SW480 (cell line): ENCODE measurements around the gene HOXC6.

Source experiments
- DNase-seq: peaks from one replicate; pipeline ENCODE4 v3.0.0-alpha.2; 2016; ENCODE audit warnings: low spot score

HOXC6 gene

DNA sequence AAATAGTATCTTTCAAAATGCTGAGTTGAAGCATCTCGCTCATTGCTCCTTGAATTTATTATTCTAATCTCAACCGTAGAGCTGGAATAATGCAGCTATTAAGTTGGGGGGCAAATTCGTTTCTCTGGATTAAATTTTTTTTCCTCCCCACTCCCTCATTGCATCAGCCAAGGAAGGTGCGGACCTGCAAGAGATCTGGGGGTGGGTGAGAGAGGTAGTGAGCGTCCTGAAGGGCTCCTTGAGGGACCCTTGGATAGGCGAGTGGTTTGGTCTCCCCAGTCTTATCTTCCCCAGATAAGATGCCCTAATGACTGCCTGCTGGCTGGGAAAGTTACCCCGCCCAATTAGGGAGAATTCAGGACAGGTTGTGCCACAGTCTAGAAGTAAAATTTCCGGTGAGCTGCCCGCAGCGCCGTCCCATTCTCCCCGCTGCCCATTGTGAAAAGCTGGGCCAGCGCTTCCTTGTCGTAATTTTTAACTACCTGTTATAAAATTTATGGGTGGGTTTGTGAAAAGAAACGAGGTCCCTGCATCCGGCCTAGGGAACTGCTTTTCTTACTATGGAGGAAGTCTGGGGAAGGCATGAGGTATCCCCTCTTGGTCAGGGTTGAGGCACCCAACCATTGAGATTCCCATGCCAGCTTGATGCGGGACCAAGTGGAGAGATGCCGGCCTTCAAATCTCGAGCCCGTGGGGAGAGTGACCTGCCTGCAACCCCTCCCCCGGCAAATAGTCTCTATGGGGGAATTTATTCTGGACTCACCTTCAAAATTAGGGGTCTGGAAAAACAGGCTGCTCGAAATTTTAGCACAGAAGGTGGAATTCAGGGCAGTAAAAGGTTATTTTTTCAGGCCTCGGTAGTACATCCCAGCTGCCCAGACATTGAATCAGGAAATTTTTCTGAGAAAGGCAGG, 13.0 kb upstream of the HOXC6 start:
- DNase-seq = no peak

DNA sequence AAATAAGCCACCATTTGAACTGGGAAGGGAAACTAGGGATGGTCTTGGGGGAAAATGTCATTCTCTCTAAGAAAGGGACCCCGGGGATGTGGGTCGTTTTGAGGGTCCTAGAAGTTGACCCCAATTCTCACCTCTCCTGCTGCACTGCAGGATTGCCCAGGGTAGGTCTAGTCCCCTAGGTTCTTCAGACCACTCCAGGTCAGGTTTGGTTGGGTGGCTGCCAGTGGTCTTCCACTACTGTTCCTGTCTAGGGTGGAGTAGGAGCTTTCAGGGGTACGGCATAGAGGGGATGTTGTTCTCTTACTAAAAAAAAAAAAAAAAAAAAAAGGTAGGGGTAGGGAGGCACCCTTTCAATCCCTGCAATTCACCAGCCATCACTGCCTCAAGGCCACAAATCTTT, 12.2 kb upstream of the HOXC6 start:
- no peak for DNase-seq

GRCh38 chr12:54016478-54016964, 11.7 kb upstream of the HOXC6 start:
- DNase-seq = peak; percentile 87

DNA sequence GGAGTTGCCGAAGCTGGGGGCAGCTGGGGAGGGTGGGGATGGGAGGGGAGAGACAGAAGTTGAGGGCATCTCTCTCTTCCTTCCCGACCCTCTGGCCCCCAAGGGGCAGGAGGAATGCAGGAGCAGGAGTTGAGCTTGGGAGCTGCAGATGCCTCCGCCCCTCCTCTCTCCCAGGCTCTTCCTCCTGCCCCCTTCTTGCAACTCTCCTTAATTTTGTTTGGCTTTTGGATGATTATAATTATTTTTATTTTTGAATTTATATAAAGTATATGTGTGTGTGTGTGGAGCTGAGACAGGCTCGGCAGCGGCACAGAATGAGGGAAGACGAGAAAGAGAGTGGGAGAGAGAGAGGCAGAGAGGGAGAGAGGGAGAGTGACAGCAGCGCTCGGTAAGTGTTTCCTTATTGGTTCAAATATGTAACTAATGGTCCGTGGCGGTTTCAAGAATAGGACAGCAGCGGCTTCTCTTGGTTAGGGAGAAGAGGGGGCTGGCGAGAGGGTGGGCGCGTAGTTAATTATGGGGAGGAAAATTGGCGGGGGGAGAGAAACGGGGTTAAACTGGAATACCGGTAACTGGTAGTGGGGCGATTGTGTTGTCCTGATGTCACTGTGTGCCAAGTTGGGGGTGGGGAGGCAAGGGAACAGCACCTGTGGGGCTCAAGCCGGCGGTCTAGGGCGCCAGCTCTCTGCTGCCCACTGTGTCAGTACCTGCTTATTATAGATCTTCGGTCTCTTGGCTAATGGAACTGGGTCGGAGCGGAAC, 11.0 kb upstream of the HOXC6 start:
- peak; percentile 83 for DNase-seq

DNA sequence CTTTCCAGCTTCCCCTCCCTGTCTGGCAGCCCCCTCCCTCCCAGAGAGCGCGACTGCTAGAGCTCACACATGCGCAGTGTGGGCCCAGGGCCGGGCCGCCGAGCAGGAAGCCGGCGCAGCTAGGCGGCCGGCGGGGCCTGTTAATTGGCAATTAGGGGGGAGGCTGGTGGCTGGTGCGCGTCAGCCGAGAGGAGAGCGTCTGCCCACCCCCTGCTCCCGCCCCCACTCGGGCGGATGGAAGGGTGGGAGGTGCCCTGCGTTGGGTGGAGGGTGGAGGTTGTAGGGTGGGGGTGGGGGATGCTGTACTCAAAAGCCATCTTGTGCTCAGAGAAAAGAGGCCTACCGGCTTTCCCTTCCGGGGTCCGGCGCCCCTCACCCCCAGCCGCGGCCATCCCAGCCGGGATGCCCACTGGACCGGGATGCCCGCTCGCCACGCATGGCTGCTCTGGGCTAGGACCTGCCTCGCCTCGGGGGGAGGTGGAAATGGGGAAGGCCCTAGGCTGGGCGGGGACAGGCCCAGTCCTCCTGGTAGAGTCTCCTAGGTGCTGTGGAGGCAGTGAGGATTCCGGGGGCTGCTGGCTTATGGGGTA, 10.3 kb upstream of the HOXC6 start:
- DNase-seq = peak; percentile 86

GRCh38 chr12:54018468-54018984, 9.7 kb upstream of the HOXC6 start:
- no peak for DNase-seq

- DNase-seq = no peak
These were observed 9.0 kb upstream of the HOXC6 start for GRCh38 chr12:54019091-54019811.

DNA sequence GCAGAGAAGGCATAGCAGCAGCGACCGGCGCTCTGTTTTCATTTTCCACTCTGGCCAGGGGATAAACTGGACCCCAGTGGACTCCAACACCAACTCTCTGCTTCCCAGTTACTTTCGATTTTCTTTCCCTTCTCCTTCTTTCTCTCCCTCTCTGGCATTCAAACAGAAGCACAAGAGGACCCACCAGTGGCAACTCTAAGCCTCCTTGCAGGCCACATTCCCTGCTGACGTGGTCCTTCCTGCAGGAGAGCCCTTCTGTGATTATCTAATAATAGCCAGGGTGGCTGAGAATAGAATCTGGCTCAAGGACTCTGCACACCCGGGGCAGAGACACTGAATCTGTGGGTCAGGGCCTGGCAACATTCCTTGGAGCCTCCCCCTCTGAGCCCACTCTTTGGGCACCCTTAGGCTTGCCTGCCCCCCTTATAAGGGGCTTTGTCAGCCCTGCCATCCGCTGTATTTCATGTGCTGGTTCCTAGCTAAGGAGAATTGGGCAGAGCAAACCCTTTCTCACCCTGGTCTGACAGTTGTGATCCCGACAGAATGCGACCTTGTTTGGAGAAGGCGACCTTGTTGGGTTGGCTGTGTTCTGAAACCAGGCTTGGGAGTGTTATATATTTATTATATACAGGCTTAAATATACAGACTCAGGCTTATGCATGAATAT, 8.2 kb upstream of the HOXC6 start:
- DNase-seq = no peak

- DNase-seq = no peak
These were observed 7.4 kb upstream of the HOXC6 start for GRCh38 chr12:54020591-54021405.

GRCh38 chr12:54021432-54022013, 6.7 kb upstream of the HOXC6 start:
- peak; percentile 68 for DNase-seq

- no peak for DNase-seq
These were observed 5.0 kb upstream of the HOXC6 start for GRCh38 chr12:54022960-54023884.

DNA sequence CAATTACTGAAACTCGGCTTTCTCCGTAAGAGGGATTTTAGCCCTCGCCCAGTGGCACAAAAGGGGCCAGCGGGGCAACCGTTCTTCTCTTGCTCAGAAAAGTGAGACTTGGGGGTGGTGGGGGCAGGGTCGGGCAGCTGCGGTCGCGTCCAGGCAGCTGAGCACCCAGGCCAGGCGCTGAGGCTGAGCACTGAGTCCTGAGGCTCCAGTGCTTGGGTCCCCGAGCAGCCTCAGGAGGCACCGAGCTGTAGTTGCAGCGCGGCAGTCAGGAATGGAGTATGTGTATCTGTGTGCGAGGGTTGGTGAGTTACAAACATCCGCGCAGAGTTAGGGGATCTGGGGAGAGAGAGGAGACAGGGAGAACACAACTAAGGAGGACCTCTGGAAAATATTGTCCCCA, 4.1 kb upstream of the HOXC6 start:
- DNase-seq = no peak

DNA sequence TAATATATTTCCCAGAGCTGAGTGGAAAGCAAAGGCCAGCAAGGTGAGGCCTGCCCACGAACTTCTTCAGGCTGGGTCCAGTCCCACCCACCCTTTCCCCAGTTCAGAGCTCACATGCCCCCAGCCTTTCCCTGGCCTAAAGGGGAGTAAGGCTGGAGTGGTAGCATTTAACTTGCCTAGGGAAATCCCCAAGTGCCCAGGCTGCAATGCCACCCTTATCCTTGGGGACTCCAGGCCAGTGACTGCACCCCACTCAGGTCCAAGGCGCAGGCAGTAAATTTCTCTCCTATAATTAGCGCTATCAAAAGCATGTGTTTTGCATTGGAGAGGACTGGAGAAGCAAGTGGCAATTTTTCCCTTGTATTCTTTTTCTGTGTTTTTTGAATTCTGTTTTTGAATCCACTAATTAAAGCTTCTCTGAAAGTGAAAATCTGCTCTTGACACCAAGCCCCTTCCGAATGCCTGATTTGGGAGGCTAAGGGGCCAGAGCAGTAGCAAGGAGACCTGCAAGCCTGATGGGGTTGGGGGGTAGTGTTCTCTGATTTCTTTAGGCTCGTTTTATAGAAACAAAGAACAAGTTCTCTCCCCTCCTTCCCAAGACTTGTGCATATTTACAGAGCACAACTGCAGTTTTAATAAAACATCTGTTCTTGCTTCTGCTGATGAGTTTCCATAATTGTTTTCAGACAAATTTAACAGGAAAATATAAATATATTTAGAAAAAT, 3.5 kb upstream of the HOXC6 start:
- DNase-seq = no peak

DNA sequence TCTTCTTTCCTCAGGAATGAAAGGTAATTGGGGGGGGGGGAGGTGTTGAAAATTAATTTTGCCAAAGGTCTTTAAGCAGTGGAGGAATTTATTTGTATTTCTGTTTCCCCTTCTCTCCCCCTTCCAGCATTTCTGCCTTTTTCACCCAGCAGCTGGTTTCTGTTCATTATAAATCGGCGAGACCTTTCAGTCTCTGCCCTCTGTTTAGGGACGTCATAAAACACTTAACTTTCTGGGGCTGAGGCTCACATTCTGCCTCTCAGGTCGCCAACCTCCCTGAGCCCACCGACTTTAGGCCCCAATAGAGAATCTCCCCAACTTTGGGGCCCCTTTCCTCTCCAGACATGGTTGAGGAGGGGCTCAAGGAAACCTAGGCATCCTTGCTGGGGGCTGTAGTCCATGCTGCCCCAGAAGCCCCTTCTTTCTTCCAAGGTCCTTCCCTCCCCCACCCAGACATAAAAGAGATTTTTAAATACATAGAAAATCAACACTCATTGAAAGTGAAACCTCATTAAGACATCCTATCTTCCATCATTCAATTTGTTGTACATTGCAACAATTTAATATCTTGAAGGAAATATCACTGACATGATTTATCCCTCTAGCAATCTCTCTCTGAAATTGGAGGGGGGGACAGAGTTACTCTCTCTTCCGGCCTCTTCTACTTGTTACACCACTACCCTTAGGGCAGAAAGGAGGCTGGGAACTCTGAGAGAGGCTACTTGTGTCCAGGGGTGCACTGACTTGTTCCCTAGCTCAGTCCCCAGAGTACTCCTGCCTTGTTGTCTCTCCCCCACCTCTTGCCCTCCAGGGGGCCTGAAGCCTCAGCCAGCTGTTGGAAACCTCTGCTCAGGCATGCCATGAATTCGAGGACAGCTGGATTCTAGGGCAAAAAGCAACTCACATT, 2.5 kb upstream of the HOXC6 start:
- no peak for DNase-seq

- no peak for DNase-seq
These were observed 1.4 kb upstream of the HOXC6 start for GRCh38 chr12:54026640-54027441.

GRCh38 chr12:54027442-54027786, 826 bp upstream of the HOXC6 start:
- DNase-seq = no peak
